22Rv1 (cell line): ENCODE data around the gene EHMT1.

Experiments used
- ZFX ChIP-seq: fragments of 450-650 bp; IDR thresholded peaks from 2 replicates; pipeline ENCODE4 v1.6.1; 2017; ENCODE audit warnings: antibody characterized with exemption, borderline replicate concordance
- TF ChIP-seq, protein P1 (sequence below): fragments of 450-650 bp; IDR thresholded peaks from 2 replicates; pipeline ENCODE4 v1.5.1; 2017; ENCODE audit warnings: mild to moderate bottlenecking

DNA sequence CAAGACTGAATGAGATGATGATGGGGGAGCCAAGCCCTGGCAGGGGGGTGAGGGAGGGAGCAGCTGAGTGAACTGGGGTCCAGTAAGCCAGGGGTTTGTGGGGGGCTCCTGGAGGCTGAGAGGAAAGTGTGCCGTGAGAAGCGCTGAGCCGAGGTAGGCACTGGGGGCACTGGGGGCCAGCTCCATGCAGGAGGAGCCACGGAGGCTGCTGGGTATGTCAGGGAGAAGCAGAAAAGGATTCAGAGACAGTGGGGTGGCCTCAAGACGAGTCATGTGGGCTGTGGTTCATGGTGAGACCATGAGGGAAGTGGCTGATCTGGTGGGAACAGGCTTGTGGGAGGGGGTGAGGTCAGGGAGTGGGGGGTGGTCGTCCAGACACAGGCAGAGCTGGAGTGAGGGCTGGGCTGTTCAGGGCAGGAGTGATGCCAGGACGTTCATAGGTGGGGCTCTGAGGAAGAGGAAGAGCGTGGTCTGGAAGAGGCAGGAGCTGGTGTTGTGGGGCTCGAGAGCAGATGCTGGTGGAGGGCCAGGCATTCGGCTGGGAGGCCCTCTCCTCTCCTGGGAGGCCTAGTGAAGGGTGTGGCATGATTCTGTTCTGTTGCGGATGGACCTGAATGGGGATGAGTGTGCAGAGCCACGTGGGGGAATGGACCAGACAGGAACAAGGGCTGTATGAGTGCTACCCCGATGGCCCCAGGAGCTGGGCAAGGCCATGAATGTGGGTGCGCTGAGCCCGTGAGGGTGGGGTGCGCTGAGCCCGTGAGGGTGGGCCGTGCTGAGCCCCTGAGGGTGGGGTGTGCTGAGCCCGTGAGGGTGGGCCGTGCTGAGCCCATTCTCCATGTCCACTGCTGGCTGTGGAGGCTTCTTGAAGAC, 166.1 kb downstream of the EHMT1 start:
- TF ChIP-seq, protein P1, sequence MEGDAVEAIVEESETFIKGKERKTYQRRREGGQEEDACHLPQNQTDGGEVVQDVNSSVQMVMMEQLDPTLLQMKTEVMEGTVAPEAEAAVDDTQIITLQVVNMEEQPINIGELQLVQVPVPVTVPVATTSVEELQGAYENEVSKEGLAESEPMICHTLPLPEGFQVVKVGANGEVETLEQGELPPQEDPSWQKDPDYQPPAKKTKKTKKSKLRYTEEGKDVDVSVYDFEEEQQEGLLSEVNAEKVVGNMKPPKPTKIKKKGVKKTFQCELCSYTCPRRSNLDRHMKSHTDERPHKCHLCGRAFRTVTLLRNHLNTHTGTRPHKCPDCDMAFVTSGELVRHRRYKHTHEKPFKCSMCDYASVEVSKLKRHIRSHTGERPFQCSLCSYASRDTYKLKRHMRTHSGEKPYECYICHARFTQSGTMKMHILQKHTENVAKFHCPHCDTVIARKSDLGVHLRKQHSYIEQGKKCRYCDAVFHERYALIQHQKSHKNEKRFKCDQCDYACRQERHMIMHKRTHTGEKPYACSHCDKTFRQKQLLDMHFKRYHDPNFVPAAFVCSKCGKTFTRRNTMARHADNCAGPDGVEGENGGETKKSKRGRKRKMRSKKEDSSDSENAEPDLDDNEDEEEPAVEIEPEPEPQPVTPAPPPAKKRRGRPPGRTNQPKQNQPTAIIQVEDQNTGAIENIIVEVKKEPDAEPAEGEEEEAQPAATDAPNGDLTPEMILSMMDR = no peak
- TF ChIP-seq ZFX = no peak
